ENCODE measurements around the gene SPECC1.
"Not testable (repeated sequence)": the region's sequence is repeated elsewhere in the genome, so short reads cannot be mapped to it uniquely, and the experiment has no call there.

SPECC1 gene

GRCh38 chr17:20092973-20093626, 83.9 kb downstream of the SPECC1 start:
- DNase-seq (ENCODE audit: low read depth), result no peak

GRCh38 chr17:20094777-20095176, 85.6 kb downstream of the SPECC1 start:
- peak; percentile 16 for DNase-seq (ENCODE audit: low read depth)

- peak; percentile 63 for DNase-seq (ENCODE audit: low read depth)
Observed at GRCh38 chr17:20095336-20096080, 86.3 kb downstream of the SPECC1 start.

- no peak for DNase-seq (ENCODE audit: low read depth)
Observed at GRCh38 chr17:20096430-20096829, 87.3 kb downstream of the SPECC1 start.

- no peak for DNase-seq (ENCODE audit: low read depth)
Observed at GRCh38 chr17:20097330-20097729, 88.2 kb downstream of the SPECC1 start.

GRCh38 chr17:20098314-20098713, 89.2 kb downstream of the SPECC1 start:
- no peak for DNase-seq (ENCODE audit: low read depth)

GRCh38 chr17:20100806-20101205, 91.6 kb downstream of the SPECC1 start:
- DNase-seq (ENCODE audit: low read depth), result not testable (repeated sequence)

- no peak for DNase-seq (ENCODE audit: low read depth)
Observed at GRCh38 chr17:20103454-20104446, 94.6 kb downstream of the SPECC1 start.

- DNase-seq (ENCODE audit: low read depth), result no peak
Observed at GRCh38 chr17:20105539-20106280, 96.6 kb downstream of the SPECC1 start.

- not testable (repeated sequence) for DNase-seq (ENCODE audit: low read depth)
Observed at GRCh38 chr17:20106446-20106845, 97.3 kb downstream of the SPECC1 start.

- DNase-seq (ENCODE audit: low read depth), result no peak
Observed at GRCh38 chr17:20109076-20109475, 99.9 kb downstream of the SPECC1 start.

GRCh38 chr17:20111538-20111937, 102.4 kb downstream of the SPECC1 start:
- no peak for DNase-seq (ENCODE audit: low read depth)

GRCh38 chr17:20114466-20114865, 105.3 kb downstream of the SPECC1 start:
- DNase-seq (ENCODE audit: low read depth), result peak; percentile 36

- DNase-seq (ENCODE audit: low read depth), result peak; percentile 73
Observed at GRCh38 chr17:20116683-20117309, 107.6 kb downstream of the SPECC1 start.

GRCh38 chr17:20118280-20118679, 109.1 kb downstream of the SPECC1 start:
- DNase-seq (ENCODE audit: low read depth), result no peak

- no peak for DNase-seq (ENCODE audit: low read depth)
Observed at GRCh38 chr17:20120836-20121235, 111.7 kb downstream of the SPECC1 start.

- DNase-seq (ENCODE audit: low read depth), result peak; percentile 71
Observed at GRCh38 chr17:20121359-20122253, 112.4 kb downstream of the SPECC1 start.

- no peak for DNase-seq (ENCODE audit: low read depth)
Observed at GRCh38 chr17:20122254-20122879, 113.2 kb downstream of the SPECC1 start.

GRCh38 chr17:20123209-20123608, 114.0 kb downstream of the SPECC1 start:
- no peak for DNase-seq (ENCODE audit: low read depth)

- no peak for DNase-seq (ENCODE audit: low read depth)
Observed at GRCh38 chr17:20125724-20126123, 116.6 kb downstream of the SPECC1 start.
